GM19395 (cell line): ENCODE results near the gene HERPUD1.

Experiments
- ATAC-seq: cut with Tn5 transposase; IDR thresholded peaks from one replicate; pipeline ENCODE4 v1.9.1; 2021; ENCODE audit warnings: mild to moderate bottlenecking, moderate library complexity; ENCODE audit not compliant: unreplicated experiment

The HERPUD1 gene

DNA sequence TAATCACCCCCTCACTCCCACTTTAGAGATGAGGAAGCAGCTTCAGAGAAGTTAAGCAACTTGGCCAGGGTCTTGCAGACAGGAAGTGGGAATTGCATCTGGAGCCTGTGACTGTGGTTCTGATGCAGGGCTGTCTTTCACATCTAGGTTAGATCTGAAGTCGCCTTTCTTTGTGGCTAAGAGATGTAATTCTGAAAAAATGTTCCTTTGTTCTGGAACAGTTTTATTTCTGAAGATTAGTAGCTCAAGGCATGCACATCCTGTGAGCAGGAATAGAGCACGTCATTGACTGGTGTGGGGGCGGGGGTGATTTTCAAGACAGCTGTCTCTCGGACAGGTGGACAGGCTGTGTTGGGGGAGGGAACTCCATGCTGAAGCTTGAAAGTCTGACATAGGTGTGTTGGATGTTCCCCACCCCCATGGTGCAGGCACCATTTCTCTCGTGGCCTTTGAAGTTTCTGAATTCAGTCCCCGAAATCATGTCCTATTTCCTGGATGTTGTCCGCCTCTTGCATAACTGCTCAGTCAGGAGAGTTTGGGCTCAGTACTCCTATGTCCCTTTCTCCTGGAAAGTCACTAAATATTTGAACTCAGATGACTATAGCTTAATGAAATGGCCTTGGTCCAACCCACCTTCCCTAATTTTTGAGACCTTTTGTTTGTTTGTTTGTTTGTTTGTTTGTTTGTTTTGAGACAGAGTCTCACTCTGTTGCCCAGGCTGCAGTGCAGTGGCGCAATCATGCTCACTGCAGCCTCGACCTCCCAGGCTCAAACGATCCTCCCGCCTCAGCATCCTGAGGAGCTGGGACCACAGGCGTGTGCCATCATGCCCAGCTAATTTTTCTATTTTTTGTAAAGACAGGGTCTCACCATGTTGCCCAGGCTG lies 21.0 kb upstream of the HERPUD1 start:
- no peak for ATAC-seq

DNA sequence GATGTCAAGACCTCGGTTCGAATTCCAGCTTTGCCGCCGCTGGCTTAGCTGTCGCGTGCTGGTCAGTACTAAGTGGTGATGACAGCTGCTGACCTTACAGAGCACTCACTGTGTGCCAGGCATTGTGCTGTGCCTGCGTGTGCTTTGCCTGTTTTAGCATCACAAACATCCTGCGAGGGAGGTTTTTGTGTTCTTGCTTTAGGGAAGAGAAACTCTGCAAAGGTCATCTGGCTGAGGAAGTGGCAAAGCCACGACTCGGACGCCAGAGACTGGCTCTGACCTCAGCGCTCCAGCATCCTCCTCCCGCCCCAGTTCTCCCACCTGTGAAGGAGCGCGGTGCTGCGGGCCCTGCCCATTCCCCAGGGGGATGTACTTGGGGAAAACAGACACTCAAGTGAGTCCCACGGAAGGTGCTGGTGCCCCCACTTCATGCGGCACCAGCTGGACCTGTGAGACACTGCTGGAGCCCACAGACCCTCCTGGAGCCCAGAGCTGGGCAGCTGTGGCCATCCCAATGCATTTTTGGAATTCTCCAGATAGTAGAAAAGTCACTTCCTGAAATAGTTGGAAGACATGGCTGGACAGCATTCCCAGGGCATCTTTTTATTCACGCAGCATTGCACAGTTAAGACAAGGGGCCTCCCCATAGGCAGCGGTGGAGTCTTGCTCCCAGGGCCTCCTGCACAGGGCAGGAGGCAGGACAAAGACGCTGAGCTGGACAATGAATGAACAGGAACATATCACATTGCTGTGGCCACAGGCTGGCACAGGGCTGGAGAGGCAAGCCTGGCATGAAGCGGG lies 20.0 kb upstream of the HERPUD1 start:
- peak; percentile 71 for ATAC-seq

DNA sequence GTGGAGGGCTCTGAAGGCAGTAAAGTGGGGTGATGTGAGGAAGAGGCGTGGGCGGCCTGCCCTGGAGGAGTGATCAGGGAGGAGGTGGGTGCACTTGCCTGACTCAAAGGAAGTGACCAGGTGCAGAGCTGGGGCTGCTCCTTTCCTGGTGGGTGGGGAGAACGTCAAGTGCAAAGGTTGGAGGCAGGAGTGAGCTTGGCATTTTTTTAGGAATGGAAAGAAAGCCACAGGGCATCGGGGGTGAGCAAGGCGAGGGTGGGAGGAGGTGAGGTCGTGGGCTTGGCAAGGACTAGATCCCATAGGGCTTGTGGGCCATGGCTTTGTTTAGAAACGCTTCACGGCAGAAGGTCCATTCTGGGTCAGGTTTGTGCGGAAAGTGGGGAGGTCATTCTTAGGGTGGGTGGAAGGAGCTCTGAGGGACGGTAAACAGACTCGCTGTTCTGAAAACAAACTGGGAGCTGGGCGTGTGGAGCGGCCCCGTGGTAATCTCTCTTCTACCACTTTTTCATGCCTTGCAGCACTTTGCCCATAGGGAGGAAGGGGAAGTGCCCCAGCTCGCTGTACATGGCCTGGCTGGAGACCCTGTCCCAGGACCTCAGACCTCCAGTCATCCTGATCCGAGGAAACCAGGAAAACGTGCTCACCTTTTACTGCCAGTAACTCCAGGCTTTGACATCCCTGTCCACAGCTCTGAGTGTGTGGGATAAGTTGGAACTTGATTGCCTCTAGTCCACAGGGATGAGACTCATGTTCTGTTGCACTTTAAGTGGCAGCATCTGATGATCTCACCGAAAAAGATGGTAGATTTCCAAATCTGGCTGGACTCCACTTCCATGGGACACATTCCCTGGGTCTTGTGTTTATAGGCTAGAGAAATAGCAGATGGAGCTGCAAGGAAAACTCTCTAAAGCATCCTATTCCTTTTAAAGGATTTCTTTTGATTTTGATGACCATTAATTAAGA lies 18.9 kb upstream of the HERPUD1 start:
- no peak for ATAC-seq

DNA sequence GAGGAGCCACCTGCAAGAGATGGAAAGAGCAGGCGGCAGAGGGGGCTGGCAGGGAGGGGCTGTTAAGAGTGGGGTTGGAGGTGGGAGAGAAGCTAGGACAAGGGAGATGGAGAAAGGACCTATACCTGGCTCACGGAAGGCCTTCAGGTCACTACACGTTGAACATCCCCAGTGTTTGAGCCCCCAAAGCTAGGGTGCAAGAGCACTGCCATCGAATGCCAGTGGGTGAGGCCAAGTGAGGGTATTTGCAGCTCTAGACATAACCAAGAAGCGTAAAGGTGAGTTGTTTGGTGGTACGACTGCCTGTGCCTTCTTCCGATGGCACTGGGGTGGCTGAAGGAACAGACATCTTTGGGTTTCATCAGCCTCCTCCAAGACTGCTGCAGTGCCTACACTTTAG lies 17.0 kb upstream of the HERPUD1 start:
- no peak for ATAC-seq

DNA sequence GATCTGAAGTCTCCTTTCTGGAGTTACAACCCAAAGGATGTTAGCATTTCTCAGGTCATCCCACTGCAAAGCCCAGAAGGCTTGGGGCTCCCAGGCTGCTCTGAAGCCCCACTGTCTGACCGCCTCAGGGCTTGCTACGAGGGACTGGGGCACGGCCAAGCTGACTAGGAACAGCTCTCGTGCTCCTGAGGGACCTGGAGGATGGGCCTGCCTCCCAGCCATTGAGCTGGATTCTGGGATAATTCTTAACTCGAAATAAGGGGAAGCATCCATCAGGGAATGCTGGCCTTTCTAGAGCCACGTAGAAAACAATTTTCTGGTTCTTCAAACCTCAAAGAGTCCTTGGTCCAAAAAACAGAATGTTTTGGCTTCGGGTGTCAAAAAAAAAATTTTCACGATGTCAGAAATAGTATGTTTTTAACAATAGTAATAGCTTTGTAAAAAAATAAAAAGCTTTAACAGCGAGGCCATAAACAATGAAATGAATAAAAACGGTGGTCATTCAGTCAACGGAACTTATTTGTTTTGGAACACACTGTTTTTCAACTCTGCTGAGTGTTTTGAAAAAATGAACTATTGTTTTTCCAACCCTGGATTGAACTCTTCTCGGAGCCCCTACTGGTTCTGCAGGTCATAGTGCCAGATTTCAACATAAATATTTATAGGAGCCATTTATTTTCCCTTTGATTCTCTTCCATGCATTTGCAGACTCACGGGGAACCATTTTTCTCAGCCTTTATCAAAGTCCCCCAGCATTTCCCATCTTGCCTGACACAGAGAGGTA lies 16.4 kb upstream of the HERPUD1 start:
- no peak for ATAC-seq

DNA sequence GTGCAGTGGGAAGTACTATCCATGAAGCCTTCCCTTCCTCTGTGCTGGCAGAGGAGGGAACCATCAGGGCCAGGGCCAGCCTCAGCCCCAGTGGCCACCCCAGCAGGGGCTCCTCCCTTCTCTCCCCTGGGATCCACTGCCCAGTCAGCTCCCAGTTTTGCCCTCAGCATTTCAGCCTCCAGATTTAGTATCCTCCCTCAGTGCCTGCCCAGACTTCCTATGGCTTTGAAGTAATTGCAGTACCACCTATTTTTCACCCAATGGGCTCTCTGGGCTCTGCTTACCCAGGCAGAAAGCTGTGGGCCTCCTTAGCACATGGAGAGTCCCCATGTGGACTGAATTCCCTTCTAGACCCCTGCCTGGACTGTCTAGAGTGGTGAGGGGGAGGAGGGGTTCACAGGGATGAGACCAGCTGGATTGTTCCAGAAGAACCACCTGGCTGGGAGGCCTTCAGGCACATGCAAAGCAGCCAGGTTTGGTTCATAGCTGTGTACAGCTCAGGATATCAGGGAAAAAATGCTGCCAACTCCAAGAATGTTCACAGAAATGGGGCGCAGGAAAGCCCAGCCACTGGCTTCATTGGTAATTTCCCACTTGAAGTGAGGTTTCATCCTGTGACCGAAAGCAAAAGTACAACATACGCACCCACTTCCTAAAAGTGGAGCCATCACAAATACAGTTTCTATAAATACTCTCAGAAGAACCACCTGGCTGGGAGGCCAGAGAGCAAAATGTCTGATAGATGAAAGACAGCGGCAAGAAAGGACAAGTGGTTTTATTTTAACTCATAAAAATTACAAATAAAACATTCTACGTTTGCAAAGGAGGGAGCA lies 15.2 kb upstream of the HERPUD1 start:
- peak; percentile 82 for ATAC-seq

DNA sequence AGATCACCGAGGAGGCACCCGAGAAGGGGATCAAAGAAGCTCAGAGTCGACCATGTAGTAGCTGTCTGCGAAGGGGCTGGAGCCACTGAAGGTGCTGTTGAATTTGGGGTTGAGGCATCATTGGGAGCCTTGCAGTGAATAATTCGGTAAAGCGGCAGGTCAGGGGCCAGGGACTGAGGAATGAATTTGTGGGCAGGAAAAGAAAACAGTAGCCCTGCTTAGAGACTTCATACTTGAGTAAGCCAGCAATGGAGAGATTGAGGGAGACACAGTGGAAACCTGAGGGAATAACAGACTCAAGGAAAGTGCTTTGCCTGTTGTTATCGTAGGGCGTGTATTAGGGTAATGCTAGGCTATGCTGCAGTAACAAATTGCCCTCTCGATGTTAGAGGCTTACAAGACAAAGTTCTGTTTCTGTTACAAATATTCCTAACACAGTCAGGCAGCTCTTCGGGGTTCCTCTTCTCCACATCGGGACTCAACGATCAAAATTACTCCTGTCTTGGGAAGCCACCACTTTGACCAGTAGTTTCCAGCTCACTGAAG lies 13.4 kb upstream of the HERPUD1 start:
- no peak for ATAC-seq

DNA sequence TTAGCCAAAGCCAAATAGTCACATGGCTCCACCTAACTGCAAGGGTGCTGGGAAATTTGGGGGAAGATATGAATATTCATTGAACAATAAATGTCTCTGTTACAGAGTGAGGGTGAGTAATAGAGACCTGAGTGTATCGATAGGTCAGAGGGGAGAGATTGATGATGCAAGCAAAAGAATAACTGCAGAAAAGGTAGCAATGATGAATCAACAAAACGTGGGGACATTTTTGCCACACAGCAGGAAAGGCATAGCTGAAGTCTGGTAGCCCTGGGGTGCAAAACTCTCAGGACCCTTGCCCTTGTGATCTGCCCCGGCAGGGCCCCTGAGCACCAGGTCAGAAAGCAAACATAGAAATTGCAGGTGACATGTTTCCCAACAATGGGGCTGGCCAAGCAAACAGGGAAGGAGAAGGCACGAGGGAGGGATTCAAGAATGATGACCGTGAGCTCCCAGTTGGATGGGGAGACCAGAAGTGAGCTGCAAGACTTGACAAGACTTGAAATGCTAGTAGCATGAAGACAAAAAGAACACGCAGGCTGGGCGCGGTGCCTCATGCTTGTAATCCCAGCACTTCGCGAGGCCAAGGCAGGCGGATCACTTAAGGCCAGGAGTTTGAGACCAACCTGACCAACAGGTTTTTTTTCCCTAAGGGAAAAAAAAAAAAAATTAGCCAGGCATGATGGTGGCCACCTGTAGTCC lies 12.7 kb upstream of the HERPUD1 start:
- no peak for ATAC-seq

DNA sequence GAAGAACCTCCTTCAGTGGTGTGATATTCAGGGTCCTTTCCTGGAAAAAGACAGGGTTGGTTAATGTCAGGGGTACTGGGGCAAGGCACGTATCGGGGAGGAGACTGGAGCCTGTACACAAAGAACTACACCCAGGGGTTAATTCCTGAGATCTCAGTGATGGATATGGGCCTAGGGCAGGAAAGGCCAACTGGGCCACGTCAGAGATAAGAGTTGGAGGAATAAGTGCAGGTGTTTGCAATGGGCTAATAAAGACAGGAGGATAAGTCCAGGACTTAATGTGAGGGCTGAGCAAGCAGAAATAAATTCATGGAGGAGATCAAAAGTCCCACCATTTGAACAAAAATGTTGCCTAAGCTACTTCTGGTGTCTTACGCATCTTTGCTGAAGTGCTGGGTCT lies 10.4 kb upstream of the HERPUD1 start:
- ATAC-seq = no peak

DNA sequence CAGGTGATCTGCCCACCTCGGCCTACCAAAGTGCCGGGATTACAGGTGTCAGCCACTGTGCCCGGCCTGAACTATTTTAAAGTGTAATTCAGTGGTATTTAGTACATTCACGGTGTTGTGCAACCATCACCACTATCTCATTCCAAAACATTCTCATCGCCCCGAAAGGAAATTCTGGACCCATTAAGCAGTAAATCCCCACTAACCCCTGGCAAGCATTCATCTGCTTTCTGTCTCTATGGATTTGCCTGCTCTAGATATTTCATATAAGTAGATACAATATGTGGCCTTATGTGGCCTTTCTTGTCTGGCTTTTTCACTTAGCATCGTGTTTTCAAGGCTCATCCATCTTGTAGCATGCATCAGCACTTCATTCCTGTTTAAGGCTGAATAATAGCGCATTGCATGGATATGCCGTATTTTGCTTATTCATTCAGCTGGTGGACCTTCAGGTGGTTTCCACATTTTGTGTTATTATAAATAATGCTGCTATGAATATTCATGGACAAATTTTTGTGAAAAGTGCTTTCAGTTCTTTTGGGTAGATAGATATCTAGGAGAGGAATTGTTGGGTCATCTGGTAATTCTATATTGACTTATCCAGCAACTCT lies 8.4 kb upstream of the HERPUD1 start:
- no peak for ATAC-seq

DNA sequence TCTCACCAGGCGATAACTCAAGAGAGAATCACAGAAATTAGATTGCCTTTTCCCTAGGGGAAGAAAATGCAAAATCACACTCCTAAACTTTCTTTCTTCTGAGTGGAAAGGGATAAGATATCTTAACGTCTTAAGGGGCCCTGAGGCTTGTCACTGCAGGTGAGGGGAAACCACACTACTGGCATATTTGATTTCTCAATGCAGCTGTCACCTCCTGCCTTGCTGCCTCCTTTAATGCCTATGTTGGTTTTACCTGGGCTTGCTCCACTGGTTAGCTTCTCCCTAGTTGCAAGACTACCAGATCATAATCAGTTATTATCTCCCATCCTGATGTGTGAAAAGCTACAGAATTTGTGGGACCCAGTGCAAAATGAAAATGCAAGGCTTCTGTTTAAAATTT lies 4.5 kb upstream of the HERPUD1 start:
- no peak for ATAC-seq

DNA sequence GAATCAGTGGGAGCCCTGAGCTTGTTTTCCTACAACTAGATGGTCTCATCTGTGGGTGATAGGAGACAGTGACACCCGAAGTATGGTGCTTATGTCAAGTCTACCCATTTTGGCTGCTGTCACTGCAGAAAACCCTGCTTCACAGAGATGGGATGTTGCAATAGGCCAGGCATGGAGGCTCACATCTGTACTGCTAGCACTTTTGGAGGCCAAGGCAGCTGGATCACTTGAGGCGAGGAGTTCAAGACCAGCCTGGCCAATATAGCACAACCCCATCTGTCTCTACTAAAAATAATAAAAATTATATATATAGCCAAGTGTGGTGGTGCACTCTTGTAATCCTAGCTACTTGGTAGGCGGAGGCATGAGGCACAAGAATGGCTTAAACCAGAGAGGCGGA lies 2.3 kb upstream of the HERPUD1 start:
- no peak for ATAC-seq

DNA sequence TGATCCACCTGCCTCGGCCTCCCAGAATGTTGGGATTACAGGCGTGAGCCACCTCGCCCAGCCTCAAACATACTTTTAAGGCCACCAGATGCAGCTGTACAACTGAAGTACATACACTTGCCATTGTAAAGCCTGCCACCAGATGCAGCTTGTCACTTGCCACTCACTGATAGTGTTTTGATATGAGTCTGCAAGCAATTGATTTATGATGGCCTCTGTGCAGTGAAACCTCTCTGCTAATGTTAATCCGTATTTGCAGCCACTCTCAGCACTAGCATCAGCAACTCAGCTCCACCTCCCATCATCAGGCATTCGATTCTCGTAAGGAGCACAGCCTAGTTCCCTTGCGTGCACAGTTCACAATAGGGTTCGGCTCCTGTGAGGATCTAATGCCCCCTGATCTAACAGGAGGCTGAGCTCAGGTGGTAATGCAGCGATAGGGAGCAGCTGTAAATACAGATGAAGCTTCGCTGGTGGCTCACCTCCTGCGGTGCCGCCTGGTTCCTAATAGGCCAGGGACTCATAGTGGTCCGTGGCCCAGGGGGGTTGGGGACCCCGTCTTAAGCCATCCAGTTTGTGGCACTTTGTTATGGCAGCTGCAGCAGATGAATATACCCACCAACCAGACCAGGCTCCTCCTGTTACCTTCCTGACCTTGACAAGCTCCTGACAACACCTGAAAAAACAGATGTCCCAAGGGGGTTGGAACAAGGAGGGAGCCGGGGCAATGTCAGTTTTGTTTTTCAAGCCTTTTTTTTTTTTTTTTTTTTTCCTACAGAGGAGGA lies 1.3 kb upstream of the HERPUD1 start:
- ATAC-seq = no peak

DNA sequence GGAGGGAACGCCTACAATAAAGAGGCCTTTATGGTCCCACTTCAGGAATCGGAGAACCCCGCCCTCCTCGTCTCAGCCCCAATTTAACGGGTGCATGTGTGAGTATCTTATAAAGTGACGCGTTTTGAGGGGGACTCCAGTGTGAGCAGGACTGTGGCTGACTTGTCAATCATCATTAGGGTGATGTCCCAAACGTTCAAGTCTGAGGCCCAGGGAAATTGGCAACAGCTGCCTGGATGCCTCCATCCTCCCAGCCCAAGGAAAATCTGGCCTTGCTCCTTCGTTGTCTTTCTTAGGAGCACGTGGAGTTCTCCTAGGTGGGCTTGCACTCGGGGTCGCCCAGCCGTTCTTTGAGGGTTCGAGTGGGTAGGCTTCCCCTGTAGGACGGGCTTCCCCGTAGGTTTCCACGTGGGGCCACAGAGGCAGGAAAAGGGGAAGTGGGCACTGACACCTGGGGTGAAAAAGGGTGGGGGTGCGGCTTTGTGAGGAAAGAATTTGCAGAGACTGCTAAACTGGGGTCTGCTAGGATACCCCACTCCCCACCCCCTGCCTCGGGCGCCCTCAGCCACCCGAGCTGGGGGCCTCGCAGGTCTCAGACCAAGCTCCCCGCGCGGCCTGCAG lies 561 bp upstream of the HERPUD1 start:
- ATAC-seq = peak; percentile 53

DNA sequence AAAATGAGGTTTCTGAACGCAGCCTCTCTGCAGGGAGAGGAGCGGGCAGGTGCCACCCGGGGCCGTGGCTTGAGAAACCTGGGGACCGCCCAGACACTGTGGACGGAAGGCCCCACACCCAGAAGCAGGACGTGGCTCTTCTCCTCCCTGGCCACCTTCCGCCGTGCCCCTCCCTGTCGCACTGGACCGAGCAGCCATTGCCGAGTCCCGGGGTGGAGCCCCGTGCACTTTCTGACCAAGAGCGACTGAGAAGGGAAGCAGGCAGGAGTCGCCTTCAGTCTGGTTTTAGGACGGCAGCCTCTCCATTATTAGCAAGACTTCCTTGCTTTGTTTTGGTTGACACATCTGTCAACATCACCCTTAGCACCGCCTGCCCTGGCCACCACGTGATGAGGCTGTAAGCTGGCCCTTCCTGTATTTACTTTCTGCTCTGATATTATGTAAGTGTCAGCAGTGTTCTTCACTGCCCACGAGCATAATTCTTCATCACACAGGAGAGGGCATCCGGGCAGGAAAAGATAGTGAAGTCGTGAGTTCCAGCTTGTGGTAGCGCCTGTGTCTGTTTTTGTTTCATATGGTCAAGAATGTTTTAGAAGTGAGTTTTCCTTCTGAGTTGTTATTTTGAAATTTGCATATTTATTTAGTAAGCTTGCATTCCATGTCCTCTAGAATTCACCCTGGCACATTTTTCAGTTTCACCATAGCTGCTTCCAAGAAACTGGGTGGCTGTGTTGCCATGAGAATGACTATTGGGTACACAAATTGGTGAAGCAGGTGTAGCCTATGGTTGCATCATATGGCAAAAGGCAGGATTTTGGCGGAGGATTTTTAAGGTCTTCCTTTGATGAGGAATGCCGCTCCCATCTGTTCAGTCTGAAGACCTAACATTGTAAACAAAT lies 1.0 kb downstream of the HERPUD1 start:
- ATAC-seq = peak; percentile 21
